ENCODE data around the gene DTHD1. TPM values are rescaled to one million over a fixed set of nuclear protein-coding genes. Genes with fewer than 3 reads are reported as not detected.

The DTHD1 gene
- total RNA-seq, 4 donors from 2014 or later: 0.26 to 0.66 TPM; not detected in 2

GRCh38 chr4:36323816-36324419, 42.5 kb downstream of the DTHD1 start:
- Histone ChIP-seq H3K36me3 (no peaks in the 10 kb centered on the region), H3K4me1 (no peaks in the 10 kb centered on the region), H3K27me3 (no peaks in the 10 kb centered on the region), H3K9me3 (no peaks in the 10 kb centered on the region), H3K27ac (replicated peaks in 1 of 4) (no peak overlapping the region), H3K4me3 (no peak overlapping the region)
- no peak for DNase-seq (ENCODE audit: extremely low spot score)
- WGBS: 35% methylated on average over 2 of the region's 2 CpGs
- TF ChIP-seq EP300 (IDR thresholded peaks at IDR 0.05) (no peak), CTCF (IDR thresholded peaks at IDR 0.05) (no peak), POLR2A (IDR thresholded peaks at IDR 0.05; ENCODE audit: low read depth) (no peak), POLR2AphosphoS5 (IDR thresholded peaks at IDR 0.05) (no peak)
- intact Hi-C loops (cut with DNase I): no loop called here

- Histone ChIP-seq H3K27me3 (no peaks in the 10 kb centered on the region), H3K4me1 (no peaks in the 10 kb centered on the region), H3K27ac (replicated peaks in 1 of 4) (no peak overlapping the region), H3K4me3 (no peak overlapping the region), H3K9me3 (no peaks in the 10 kb centered on the region), H3K36me3 (no peaks in the 10 kb centered on the region)
- intact Hi-C loops (cut with DNase I): no loop called here
- 94% methylated on average over 4 of the region's 4 CpGs for WGBS
- TF ChIP-seq POLR2AphosphoS5 (IDR thresholded peaks at IDR 0.05): no peak
- no peak for TF ChIP-seq CTCF (IDR thresholded peaks at IDR 0.05)
- TF ChIP-seq POLR2A (IDR thresholded peaks at IDR 0.05; ENCODE audit: low read depth): no peak
- no peak for TF ChIP-seq EP300 (IDR thresholded peaks at IDR 0.05)
- no peak for DNase-seq (ENCODE audit: extremely low spot score)
Observed at GRCh38 chr4:36324808-36325207, 43.4 kb downstream of the DTHD1 start.

- DNase-seq (ENCODE audit: extremely low spot score): no peak
- no peak overlapping the region for H3K4me3 ChIP-seq
- no peaks in the 10 kb centered on the region for H3K27me3 ChIP-seq
- intact Hi-C loops (cut with DNase I): no loop called here
- H3K36me3 ChIP-seq: no peaks in the 10 kb centered on the region
- 42% methylated on average over 1 of the region's 1 CpG for WGBS
- TF ChIP-seq EP300 (IDR thresholded peaks at IDR 0.05): no peak
- TF ChIP-seq CTCF (IDR thresholded peaks at IDR 0.05): no peak
- no peak for TF ChIP-seq POLR2A (IDR thresholded peaks at IDR 0.05; ENCODE audit: low read depth)
- no peak for TF ChIP-seq POLR2AphosphoS5 (IDR thresholded peaks at IDR 0.05)
- no peaks in the 10 kb centered on the region for H3K4me1 ChIP-seq
- H3K27ac ChIP-seq (replicated peaks in 1 of 4): no peak overlapping the region
- no peaks in the 10 kb centered on the region for H3K9me3 ChIP-seq
Observed at GRCh38 chr4:36325499-36325898, 44.1 kb downstream of the DTHD1 start.

- Histone ChIP-seq H3K27me3 (no peaks in the 10 kb centered on the region), H3K4me3 (no peak overlapping the region), H3K36me3 (no peaks in the 10 kb centered on the region), H3K4me1 (no peaks in the 10 kb centered on the region), H3K9me3 (no peaks in the 10 kb centered on the region), H3K27ac (replicated peaks in 1 of 4) (no peak overlapping the region)
- TF ChIP-seq CTCF (IDR thresholded peaks at IDR 0.05) (no peak), POLR2AphosphoS5 (IDR thresholded peaks at IDR 0.05) (no peak), EP300 (IDR thresholded peaks at IDR 0.05) (no peak), POLR2A (IDR thresholded peaks at IDR 0.05; ENCODE audit: low read depth) (no peak)
- WGBS: 62% methylated on average over 3 of the region's 3 CpGs
- intact Hi-C loops (cut with DNase I): no loop called here
- DNase-seq (ENCODE audit: extremely low spot score): no peak
Observed at GRCh38 chr4:36325926-36326325, 44.5 kb downstream of the DTHD1 start.

- DNase-seq (ENCODE audit: extremely low spot score): no peak
- WGBS: 83% methylated on average over 4 of the region's 4 CpGs
- no peaks in the 10 kb centered on the region for H3K4me1 ChIP-seq
- no peaks in the 10 kb centered on the region for H3K27me3 ChIP-seq
- no peak for TF ChIP-seq CTCF (IDR thresholded peaks at IDR 0.05)
- no peak for TF ChIP-seq POLR2AphosphoS5 (IDR thresholded peaks at IDR 0.05)
- TF ChIP-seq POLR2A (IDR thresholded peaks at IDR 0.05; ENCODE audit: low read depth): no peak
- no peak for TF ChIP-seq EP300 (IDR thresholded peaks at IDR 0.05)
- no peaks in the 10 kb centered on the region for H3K36me3 ChIP-seq
- H3K9me3 ChIP-seq: no peaks in the 10 kb centered on the region
- intact Hi-C loops (cut with DNase I): no loop called here
- no peak overlapping the region for H3K27ac ChIP-seq (replicated peaks in 1 of 4)
- no peak overlapping the region for H3K4me3 ChIP-seq
Observed at GRCh38 chr4:36326476-36327029, 45.1 kb downstream of the DTHD1 start.

Data from esophagus muscularis mucosa (tissue), 4 donors.